COLO829 (cell line): Measurements from ENCODE around the gene PTPRA.

Experiments
- DNase-seq: peaks from one replicate; pipeline ENCODE4 v3.0.0; 2012; ENCODE audit warnings: low spot score

The PTPRA gene

GRCh38 chr20:2922957-2923356 is 49.7 kb downstream of the PTPRA start:
- DNase-seq: no peak

GRCh38 chr20:2930538-2930937 is 57.3 kb downstream of the PTPRA start:
- DNase-seq: no peak

- DNase-seq: no peak
Observed at GRCh38 chr20:2932498-2932897, 59.2 kb downstream of the PTPRA start.

- no peak for DNase-seq
Observed at GRCh38 chr20:2937902-2938301, 64.6 kb downstream of the PTPRA start.

DNA sequence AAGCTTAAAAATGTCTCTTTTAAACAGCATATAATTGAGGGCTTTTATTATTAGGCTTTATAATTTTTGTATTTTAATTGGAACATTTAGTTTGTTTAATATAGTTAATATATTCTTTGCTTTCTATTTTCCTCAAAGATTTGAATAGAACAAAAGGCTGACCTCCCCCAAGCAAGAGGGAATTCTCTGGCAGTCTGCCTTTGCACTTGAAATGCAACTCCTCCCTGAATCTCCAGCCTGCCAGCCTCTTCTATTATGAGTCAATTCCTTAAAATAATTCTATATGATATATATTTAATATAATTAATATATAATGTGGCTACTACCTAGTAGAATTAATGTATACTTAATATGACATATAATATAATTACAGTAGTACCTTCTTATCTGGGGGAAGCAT is 69.2 kb downstream of the PTPRA start:
- DNase-seq: no peak

DNA sequence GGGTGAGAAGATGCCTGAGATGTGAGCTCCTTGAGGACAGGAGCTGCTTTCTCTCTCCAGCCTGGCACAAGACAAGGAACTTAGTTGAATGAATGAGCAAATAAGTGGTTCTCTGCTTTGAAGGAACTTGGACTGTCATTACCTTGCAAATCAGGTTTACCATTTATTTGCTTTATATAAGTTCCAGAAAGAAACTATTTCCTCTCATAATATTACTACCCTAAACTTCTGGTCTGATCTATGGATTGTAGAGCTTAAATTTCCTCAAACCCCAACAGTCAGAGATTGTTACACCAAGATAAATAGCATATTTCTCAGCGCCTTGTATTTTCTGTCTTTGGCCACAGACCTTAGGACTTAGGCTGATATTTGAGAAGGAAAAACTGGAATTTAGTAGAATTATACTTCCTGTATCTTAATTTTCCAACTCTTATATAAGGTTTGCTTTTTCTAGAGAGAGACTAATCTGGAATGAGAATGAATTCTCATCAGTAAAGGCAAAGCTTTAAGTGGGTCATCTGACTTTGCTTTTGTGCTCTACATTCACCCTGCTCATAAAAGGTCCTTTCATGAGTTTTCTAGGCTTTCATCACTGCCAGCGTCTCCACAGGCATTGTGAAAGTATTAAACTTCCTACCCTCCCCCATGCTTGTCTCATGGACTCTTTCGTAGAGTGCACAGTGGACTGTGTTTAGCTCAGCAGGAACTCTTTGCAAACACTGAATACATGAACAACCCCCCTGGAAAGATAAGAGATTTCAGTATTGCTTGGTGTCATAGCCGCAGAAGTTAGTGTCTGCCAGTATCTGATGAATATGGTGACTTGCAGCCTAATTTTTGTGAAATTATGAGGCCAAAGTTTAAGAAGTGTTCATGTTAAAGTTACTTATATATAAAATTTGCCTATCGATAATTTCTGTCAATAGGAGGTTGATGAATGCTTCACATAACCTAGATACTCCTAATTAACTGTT is 74.0 kb downstream of the PTPRA start:
- peak; percentile 89 for DNase-seq

DNA sequence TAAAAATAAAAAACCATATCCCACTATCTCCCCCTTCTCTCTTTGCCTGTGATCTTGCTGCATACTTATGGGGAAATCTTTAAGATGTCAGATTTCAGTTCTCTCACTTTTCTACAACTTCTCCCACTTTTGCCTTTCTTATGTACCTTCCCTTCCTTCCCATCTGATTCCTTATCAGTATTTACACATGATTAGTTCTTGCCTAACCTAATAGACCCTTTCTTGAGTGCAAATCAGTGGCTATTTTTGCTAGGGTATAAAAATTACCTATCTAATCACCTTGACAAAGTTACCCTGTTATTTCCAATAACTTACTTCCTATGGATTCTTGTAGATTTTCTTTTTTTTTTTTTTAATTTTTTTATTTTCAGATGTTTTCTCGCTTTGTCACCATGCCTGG is 75.7 kb downstream of the PTPRA start:
- no peak for DNase-seq

DNA sequence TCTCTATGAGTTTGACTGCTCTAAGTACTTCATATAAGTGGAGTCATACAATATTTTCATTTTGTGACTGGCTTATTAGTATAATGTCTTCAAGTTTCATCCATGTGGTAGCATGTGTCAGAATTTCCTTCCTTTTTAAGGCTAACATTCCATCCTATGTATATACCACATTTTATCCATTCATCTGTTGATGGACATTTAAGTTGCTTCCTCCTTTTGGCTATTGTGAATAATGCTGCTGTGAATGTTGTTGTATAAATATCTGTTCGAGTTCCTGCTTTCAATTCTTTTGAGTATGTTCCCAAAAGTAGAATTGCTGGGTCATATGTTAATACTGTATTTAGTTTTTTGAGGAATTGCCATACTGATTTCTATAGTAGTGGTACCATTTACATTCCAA is 79.5 kb downstream of the PTPRA start:
- no peak for DNase-seq

DNA sequence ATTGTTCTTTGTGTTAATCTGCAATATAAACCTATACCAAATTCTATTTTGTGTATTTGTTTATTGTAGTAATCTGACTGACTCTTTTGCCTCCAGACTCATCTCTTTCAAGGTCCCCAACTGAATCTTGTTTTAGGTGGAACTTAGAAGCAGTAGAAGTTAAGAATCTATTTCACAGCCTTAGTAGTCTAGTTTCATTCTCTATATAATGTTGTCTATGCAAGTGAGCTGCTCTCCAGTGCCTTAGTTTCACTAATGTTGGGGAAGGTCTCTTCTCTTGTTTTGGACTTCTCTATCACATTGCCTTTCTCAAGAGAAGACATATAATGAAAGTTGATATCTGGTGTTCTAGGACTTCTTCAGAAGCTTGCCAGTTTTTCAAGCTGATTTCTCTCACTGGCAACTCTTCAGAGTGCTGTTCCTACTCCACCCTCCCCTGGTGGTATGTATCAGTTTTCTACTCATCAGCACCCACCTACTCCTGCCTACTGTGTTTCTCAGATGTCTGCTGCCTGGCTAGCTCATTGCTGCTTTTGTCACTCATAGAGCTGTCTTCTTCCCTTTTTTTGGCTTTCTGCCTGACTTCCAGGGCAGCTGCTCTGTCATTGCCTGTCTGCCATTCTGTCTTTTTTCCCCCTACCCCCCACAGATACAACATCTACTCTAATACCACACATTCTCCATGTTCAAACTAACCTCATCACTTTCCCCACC is 82.1 kb downstream of the PTPRA start:
- DNase-seq: no peak

- no peak for DNase-seq
Observed at GRCh38 chr20:2956480-2956879, 83.2 kb downstream of the PTPRA start.

DNA sequence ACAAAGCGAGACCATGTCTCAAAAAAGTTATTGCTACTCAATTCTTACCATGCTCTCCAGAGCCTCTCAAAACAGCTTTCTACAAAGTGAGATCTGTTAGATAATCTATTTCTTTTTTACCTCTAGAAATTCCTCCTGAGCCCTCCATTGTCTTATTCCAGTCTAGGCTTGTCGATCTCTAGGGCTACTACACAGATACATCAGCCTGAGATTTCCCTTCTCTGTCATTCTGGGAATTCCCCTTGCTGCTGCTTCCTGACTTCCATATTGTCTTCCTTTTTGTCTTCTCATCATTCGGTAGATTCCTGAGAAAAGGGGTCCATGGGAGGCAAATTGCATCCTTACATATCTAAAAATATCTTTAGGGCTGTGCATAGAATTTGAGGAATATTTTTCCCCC is 94.6 kb downstream of the PTPRA start:
- no peak for DNase-seq

DNA sequence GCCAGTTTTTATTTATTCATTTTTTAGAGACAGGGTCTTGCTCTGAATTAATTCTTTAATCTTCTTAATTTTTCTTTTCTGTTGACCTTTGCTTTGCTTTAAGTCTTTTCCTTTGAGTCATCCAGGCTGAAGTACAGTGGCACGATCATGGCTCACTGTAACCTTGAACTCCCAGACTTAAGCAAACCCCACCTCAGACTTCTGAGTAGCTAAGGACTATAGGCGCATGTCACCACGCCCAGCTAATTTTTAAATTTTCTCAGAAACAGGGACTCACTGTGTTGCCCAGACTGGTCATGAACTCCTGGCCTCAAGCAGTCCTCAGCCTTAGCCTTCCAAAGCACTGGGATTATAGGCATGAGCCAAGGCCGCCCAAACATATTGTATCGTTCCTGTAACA is 98.8 kb downstream of the PTPRA start:
- DNase-seq: no peak

- DNase-seq: no peak
Observed at GRCh38 chr20:2973574-2973973, 100.3 kb downstream of the PTPRA start.

DNA sequence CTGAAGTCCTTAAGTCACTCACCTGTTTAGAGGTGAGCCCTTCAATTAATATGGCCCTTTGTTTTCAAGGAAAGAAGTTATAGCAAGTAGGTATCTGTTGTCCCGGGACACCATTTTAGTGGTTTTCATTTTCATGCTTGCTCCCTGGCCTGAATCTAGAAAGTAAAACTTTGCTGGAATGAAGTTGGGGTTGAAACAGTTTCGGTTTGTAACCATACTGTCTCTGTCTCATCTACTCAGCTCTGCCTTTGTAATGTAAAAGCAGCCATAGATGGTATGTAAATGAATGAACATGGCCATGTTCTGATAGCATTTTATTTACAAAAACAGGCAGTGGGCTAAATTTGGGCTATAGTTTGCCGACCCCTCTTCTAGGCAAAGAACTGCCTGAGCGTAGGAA is 105.2 kb downstream of the PTPRA start:
- DNase-seq: no peak

- DNase-seq: no peak
Observed at GRCh38 chr20:2981646-2982045, 108.4 kb downstream of the PTPRA start.

- no peak for DNase-seq
Observed at GRCh38 chr20:2983508-2983907, 110.2 kb downstream of the PTPRA start.

DNA sequence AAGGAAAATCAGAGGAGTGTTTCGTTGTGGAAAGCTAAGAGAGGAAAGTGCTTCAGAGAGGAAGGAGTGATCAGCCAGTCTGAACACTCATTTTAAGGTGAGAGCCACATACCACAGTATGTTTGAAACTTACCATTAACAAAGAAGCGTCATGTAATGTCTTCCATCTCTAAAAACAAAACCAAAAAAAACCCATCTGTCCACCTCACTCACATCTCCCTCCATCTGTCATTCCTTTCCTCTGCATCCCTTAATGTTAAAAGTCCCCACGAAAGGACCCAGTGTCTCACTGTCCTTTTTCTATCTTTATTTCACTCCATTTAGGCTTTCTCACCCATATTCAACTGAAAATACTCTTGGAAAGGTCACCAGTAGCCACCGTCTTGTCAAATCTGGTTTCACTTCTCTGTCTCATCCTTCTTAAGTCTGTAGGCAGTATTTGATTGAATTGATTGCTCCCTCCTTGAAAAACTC is 110.8 kb downstream of the PTPRA start:
- DNase-seq: no peak

DNA sequence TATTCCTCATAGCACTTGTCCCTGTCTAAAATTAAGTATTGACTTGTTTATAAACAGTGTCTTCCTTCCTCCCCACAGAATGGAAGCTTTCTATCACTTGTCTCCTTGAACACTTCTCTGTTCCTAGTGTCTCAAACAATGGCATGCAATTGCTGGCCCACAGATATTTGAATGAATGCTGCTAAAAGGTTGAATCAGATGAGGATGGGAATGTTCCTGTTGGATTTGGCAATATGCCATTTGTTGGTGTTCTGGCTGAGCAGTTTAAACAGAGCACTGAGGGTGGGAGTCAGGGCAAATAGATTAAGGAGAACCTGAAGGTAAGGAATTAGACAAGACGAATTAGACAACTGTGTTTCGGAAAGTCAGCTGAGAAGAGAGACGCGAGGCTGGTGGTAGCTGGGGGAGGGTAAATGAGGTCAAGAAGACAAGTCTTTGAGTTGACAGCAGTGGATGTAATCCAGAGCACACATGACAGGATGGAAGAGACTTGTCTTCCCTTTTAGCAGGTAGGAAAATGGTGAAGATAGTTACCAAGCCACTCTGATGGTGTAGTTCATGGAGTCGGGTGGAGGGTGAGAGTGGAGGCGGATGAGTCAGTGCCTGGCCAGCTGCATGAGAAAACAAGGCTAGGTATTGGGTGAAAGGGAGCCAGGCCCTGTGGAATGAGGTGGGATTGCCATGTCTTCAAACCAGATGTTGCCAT is 111.8 kb downstream of the PTPRA start:
- peak; percentile 61 for DNase-seq

DNA sequence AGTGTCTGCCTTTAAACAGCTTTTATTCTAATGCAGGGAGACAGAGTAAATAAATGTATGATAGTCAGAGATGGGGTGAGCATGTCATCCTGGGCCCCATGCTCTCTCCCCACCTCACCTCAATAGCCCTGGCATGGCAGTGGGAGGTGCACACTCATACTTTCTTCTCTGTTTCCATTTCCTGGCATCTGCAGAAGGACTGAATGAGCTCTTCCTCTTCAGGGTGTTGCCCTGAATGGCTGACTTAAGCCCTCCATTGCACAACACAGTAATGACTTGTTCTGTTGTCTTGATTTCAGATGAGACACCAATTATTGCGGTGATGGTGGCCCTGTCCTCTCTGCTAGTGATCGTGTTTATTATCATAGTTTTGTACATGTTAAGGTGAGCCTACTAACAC is 113.2 kb downstream of the PTPRA start:
- no peak for DNase-seq

- DNase-seq: no peak
Observed at GRCh38 chr20:2987861-2988260, 114.6 kb downstream of the PTPRA start.

DNA sequence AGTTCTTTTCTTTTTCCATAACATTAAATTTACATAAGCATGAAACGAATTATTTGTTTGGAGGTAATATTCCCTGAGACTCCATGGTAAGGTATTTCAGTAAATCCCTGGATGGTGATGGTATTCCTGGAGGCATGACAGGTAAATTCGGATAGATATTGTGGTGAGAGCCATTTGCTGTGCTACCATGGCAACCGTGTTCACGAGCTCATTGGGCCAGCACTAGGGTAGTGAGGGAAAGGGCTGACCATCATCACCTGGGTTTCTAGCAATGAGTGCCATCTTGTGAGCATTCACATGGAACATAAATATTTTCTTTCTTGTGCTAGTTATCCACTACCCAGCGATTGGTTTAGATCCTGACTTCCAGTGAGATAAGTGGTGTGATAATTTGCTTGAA is 118.3 kb downstream of the PTPRA start:
- DNase-seq: no peak

DNA sequence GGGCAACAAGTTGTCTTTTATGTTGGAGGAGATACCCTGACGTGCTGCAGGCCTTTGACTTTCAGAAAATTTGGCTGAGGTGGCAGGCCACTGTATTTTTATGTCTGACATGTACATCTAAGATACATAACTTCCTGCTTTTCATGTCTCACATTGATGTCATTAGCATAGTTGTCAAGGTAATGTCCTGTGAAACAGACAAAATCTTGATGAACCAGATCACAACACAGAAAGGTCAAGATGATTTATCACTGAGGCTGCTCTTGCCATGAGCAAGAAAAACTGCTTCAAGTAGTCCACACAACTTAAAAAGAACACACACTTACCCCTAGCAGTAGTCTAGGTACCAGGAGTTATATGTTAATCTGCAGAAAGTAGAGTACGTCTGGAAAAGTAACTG is 120.0 kb downstream of the PTPRA start:
- DNase-seq: no peak

GRCh38 chr20:2995796-2996195 is 122.5 kb downstream of the PTPRA start:
- no peak for DNase-seq
